ENCODE results near the gene LBH.
"Not testable (repeated sequence)": the region's sequence is repeated elsewhere in the genome, so short reads cannot be mapped to it uniquely, and the experiment has no call there.

Gene LBH

GRCh38 chr2:30257266-30258214, 26.2 kb downstream of the LBH start:
- no peak for DNase-seq (ENCODE audit: low read depth)

- DNase-seq (ENCODE audit: low read depth), result no peak
Observed at GRCh38 chr2:30259071-30259470, 27.7 kb downstream of the LBH start.

- no peak for DNase-seq (ENCODE audit: low read depth)
Observed at GRCh38 chr2:30259827-30260679, 28.7 kb downstream of the LBH start.

GRCh38 chr2:30260941-30261340, 29.6 kb downstream of the LBH start:
- DNase-seq (ENCODE audit: low read depth), result no peak

GRCh38 chr2:30261695-30262211, 30.4 kb downstream of the LBH start:
- DNase-seq (ENCODE audit: low read depth), result no peak

GRCh38 chr2:30262716-30263309, 31.5 kb downstream of the LBH start:
- DNase-seq (ENCODE audit: low read depth), result no peak

DNA sequence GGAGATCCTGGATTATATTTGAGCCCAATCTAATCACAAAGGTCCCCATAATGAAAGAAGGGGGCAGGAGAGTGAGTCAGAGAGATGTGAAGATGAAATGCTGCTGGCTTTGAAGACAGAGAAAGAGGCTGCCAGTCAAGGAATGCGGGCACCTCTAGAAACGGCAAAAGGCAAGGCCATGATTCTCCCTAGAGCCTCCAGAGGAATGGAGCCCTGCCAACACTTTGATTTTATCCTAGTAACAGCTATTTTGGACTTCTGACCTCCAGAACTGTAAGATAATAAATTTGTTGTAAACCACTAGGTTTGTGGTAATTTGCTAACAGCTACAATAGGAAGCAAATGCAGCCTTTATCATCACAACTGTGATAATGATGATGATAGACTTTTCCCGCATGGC, 32.9 kb downstream of the LBH start:
- DNase-seq (ENCODE audit: low read depth), result no peak

DNA sequence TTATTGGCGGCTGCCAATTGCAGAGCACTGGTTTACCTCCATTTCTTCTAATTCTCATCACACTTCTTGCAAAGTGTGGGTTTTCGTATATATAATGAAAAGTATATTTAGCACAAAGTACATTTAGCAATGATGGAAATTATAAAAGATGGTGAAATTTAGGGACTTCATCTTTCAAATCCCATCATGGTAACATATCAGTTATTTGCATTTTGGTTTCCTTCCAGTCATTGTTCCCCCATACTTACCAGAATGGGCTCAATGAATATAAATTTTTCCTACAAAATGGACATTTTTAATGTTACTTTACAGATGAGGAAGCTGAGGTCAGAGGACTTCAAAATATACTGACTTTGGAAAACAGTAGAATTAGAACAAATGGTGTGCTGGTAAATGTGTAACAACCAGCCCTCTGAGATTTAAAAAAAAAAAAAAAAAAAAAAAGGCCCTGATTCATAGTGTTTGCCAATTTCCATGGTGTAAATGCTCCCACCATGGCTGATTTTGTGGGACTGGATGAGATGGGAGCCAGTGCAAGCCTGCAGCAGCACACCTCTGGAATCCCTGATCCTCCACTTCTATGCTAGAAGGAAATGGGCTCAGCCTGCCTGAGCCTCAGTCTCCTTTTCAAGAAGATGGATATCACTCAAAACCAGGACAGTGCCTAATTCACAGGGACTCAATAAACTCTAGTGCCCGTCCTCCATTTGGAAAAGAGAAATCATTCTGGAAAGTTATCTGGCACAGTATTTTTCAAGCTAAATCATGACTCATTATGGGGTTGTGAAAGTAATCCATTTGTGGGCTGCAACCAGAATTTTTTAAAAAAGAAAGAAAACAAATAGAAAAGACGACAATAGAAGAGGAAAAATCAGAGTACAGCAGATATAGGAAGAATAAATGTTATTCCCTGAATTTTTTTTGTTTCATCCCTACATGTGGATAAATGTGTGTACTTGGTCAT, 34.0 kb downstream of the LBH start:
- no peak for DNase-seq (ENCODE audit: low read depth)

GRCh38 chr2:30266051-30266621, 34.8 kb downstream of the LBH start:
- DNase-seq (ENCODE audit: low read depth), result no peak

DNA sequence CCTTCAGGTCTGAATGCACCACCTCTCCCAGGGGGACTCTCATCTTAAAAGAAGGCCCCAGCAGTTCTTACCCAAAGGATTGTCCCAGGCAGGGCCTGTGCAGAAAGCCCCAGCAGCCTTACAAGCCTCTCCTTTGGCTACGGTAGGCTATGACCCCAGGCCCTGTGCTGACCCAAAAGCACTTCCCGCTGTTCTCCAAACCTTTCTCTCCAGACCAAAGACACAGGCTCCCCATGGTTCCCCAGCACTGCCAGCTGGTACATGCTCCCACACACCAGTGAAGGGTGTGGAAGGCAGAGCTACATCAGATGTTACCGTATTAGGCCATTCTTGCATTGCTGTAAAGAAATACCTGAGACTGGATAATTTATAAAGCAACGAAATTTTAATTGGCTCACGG, 35.4 kb downstream of the LBH start:
- no peak for DNase-seq (ENCODE audit: low read depth)

DNA sequence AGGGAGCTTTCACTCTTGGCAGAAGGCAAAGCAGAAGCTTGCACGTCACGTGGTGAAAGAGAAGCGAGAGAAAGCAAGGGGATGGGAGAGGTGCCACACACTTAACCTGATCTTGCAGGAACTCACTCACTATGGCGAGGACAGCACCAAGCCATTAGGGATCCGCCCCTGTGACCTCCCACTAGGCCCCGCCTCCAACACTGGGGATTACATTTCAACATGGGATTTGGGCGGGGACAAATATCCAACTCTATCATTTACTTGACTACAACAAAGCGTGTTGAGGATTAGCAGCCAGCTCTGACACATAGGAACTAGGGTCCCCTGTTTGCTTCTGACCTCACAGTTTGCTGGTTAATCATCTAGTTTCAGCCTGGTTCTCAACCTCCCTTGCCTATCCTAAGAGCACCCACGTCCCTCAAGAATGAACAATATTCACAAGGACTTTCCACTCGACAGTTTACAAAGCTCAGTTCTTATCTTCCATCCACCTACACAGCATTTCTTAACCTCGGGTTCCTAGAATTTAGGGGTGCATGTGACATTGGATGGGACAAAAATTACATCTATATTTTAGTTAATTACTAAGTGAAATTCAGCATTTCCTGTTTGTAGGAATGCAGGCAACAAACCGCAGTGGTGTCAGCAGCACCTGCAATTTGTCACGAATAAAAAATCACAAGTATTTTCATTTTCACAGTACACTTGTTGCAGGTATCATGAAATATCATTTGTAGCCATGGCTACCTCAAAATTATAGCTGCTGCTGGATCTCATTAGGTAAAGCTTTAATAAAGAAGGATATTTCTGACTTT, 36.0 kb downstream of the LBH start:
- DNase-seq (ENCODE audit: low read depth), result no peak

- no peak for DNase-seq (ENCODE audit: low read depth)
Observed at GRCh38 chr2:30268296-30268871, 37.0 kb downstream of the LBH start.

DNA sequence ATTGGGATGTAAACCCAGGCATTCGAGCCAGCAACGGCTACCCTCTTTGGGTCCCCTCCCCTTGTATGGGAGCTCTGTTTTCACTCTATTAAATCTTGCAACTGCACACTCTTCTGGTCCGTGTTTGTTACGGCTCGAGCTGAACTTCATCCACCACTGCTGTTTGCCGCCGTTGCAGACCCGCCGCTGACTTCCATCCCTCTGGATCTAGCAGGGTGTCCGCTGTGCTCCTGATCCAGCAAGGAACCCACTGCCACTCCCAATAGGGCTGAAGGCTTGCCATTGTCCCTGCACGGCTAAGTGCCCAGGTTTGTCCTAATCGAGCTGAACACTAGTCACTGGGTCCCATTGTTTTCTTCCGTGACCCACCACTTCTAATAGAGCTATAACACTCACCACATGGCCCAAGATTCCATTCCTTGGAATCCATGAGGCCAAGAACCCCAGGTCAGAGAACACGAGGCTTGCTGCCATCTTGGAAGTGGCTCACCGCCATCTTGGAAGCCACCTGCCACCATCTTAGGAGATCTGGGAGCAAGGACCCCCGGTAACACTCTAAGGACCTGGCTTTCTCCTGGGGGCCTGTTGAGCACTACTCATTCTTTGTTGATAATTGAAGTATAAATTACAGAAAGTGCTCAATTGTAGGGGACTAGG, 37.9 kb downstream of the LBH start:
- not testable (repeated sequence) for DNase-seq (ENCODE audit: low read depth)

GRCh38 chr2:30269771-30270145, 38.4 kb downstream of the LBH start:
- no peak for DNase-seq (ENCODE audit: low read depth)

DNA sequence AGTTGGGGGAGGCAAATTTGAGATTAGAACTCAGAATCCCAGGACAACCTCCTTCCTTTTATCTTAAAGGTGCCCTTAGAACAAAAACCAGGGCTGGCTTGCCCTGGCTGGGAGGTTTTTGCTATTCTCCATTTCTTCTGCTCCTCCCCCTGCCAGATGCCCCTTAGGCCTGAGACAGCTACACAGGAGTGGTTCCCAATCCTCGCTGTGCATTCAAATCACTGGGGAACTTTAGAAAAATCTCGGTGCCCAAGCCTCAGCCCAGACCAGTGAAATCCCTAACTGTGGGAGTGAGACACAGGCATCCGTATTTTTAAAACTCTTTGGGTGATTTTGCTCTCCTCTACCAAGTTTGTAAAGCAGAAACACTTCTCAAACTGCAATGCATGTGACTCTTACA, 38.8 kb downstream of the LBH start:
- no peak for DNase-seq (ENCODE audit: low read depth)

DNA sequence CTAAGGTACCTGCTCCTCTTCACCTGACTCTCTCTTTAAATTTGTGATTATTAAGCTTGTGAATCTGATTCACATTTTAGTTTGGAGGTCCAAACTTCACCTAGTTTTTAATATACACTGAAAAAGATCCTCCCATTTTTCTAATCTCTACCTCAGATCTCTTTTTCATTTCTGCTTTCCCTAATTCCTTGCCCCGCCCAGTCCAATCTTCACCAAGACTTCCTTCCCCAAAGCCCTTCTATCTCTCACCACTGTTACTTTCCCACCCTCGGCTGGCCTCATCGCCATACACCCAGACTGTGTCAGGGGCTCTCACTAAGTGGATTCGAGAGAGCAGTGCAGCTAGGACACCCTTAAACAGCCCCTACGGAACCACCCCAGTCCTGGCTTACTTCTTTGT, 40.0 kb downstream of the LBH start:
- DNase-seq (ENCODE audit: low read depth), result no peak

DNA sequence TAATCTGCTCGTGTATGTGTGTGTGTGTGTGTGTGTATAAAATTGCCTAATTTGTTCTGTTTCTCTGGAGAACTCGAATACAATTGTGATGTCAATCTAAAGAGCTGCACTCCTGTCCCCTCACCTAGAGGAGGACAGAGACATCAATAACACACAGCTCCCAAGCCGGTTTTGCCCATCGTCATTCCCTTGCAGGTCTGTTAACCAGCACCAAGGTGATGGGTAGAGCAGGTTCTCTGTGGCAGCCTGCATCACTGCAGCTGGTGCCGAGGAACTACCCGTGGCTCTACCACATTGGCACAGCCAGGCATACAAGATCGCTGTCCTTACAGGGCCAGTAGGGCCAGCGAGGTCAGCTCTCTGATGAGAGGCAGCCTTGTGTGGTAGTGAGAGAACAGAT, 41.0 kb downstream of the LBH start:
- no peak for DNase-seq (ENCODE audit: low read depth)

DNA sequence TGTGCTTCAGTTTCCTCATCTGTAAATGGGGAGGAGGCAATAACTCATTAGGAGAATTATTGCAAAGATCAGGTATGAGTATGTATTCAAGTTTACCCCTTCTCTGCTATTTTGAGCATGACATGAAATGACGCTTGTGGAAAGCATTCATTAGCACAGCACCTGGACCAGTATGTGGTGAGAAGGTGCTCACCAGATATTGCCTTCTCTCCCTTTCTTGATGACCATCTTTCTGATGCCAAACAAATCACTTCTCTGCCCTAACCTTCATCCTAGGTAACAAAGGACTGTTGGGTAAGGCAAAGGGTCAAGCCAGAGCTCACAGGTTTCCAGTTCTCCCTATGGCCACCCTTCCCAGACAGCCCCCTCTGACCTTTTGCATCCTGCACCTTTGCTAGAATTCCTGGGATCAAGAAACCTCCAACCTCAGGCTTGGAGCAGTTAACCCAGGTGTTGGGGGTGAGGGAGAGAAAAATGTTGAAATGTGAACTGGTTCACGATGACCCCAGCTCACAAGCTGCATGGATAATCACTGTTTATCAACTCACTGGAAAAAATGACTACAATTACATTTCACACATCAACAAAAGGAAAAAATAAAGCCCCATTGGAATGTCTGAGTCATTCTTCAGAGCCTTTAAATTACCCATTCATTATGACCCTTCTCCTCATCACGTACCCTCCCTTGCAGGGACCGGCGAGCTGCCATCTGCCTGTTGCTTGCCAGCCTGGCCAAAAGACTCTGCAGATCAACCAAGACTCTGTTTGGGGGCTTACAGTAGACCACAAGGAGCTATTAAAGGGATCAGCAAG, 41.6 kb downstream of the LBH start:
- DNase-seq (ENCODE audit: low read depth), result no peak
